Fibroblast of skin of right quadriceps (primary cell): ENCODE data around the gene TUFM.
"Not testable (repeated sequence)": the region's sequence is repeated elsewhere in the genome, so short reads cannot be mapped to it uniquely, and the experiment has no call there.

Source experiments
- DNase-seq: peaks from one replicate; pipeline ENCODE4 v3.0.0-alpha.2; 2013

The TUFM gene

DNA sequence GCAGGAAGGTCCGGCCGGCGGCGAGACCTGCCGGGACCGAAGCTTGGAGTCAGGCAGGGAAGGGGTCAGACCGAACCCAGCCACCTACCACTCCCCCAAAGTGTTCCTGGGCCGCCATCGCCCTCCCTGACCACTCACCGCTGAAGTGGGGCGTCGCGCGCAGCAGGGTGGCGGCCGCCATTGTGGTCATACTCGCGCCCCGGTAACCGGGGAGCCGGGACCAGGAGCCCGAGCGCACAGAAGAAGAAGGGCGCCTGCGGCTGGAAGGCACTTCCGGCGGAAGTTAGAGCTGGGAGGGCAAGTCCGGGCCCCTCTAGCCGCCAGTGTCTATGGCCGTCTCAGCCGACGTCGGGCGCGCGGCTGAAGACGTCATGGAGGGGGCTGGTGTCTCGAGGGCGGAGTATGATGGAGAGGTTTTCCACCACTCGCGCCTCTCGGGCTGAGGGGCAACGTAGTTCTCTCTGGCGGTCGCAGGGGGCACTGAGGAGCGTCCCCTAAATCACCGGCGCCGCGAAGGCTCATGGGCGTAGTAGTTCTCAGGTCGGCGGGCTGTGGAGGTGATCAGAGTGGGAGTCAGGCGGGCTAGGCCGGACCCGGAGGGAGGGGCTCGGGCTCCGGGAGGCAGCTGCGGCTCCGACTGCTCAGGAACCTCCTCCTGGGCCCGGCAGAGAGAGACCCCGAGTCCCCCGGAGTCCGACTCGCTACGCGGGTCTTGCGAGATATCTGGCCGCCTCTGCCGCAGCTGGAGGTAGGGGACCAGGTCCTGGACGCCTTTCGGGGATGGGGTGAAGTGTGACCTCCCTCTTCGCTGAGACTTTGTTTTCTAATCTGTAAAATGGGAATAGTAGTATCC, at the start of gene TUFM:
Gene TUFM, minus strand, starts transcription at position 269 of the 853 bp plus-strand sequence. Its CDS starts 79 bp downstream, at position 190.
- DNase-seq: peak; percentile 99

DNA sequence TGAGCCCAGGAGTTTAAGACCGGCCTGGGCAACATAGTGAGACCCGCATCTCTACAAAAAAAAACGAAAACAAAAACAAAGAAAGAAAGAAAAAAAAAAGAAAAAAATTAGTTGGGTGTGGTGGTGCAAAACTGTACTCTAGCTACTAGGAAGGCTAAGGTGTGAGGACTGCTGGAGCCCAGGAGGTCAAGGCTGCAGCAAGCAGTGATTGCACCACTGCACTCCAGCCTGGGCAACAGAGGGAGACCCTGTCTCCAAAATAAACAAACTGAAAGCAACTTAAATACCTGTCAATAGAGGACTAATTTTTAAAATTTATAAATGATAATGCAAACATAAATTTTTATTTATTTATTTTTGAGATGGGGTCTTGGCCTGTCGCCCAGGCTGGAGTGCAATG, 49.5 kb upstream of the TUFM start:
- no peak for DNase-seq

- no peak for DNase-seq
Observed at GRCh38 chr16:28893291-28893690, 47.1 kb upstream of the TUFM start.

DNA sequence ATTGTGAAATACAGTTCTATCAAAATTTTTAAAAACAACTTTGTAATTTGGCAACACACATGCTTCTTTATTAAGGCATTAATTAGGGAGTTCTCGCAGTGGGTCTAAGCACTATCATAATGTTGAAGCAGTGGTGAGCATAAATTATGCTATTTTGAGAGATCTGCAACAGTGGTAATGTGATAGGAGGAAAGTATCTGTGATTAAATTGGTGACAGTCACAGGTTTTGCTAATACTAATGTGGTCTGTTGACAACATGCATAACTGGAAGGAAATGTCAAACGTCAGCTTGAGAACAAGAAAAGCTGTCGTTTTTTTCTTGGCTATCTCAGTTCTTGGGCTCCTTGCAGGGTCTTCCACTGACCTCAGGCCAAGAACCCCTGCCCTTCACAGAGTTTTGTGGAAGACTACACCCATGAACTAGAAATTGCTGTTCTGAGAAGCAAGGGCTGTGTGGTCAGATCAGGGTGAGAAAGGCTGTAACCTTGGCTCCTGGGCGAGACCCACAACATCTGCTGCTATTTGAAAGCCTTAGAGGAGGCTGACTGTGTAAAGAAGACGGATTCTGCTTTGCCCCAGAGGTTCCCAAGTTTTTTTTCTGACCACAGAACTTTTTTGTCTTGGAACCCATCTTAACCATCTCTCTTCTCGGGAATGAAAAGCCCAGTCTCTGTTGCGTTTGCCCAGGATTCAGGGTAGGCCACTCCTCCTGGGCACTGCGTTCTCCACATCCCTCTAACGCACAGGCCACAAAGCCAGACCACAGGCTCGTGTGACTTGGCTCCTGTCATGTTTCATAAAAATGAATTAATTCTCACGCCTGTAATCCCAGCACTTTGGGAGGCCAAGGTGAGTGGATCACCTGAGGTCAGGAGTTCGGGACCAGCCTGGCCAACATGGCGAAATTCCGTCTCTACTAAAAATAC, 46.1 kb upstream of the TUFM start:
- DNase-seq: no peak

- not testable (repeated sequence) for DNase-seq
Observed at GRCh38 chr16:28890355-28890754, 44.2 kb upstream of the TUFM start.

DNA sequence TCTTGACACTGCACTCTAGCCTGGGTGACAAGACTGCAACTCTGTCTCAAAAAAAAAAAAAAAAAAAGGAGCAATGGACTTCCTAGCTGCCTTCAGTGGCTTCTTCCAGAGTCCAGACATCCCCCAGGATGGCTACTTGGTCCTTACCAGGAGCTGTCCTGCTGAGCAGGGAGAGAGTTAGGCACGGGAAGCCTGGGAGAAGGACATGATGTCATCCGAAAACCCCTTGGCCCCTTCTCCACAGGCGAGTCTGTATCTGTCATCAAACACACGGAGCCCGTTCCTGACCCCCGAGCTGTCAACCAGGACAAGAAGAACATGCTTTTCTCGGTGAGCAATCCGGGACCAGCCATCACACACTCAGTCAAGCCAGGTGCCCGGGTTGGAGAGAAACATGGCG, 40.8 kb upstream of the TUFM start:
- no peak for DNase-seq

GRCh38 chr16:28884045-28884444, 37.9 kb upstream of the TUFM start:
- DNase-seq: no peak

GRCh38 chr16:28883221-28883996, 37.3 kb upstream of the TUFM start:
- no peak for DNase-seq

DNA sequence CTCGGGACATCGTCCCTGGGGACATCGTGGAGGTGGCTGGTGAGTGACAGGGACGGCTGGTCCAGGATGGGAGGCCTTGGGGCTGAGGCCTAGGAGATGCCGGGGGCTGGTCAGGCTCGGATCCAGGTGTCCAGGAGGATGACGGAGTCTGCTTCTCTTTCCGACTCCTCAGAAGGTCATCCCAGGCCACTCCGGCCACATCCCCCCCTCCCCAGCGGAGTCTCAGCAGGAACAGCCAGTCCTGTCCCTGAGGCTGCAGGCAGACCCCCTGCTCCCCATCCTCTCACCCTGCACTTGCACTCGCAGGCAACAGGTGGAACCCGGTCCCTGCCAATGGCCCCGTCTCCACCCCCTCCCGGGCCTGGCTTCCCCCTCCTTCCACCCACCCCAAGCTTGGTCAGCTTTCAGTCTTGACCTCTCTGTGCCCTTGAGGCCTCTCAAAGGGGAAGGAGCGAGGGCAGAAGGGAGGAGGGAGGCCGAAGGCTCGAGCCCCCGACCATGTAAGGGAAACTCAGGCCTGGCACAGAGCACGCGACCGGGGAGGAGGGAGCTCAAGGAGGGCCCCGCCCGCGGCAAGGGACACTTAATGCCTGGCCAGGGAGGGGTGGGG, 36.5 kb upstream of the TUFM start:
- DNase-seq: no peak

- not testable (repeated sequence) for DNase-seq
Observed at GRCh38 chr16:28881565-28881964, 35.4 kb upstream of the TUFM start.

DNA sequence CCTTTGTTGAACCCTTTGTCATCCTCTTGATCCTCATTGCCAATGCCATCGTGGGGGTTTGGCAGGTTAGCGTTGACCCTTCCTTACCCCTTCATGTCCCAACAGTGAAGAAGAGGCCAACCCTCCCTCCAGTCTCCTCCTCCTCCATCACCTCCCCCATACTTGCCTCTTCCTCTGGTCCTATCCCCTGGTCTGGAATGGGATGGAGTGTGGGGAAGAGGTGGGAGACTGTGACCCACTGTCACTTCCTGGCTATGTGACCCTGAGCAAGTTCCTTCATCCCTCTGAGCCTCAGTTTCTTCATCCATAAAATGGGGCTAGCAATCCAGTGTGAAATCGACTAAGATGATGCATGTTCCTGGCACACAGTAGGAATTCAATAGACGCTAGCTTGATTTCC, 34.8 kb upstream of the TUFM start:
- no peak for DNase-seq

DNA sequence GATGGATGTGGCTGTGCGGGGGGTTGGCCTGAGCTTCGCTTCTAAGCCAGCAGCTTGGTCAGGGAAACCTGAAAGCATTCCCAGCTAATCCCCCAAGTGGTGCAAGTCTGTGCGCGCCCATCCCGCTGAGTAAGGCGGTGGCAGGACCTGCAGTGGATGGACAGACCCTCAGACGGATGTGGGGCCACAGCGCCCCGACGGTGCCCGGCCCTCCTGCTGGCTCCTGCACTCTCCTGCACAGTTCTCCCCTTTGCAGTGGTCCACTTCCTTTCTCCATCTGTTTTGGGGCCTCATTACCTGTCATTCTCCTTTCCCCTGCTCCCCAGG, 34.4 kb upstream of the TUFM start:
- no peak for DNase-seq

GRCh38 chr16:28879841-28880588, 33.9 kb upstream of the TUFM start:
- DNase-seq: peak; percentile 85

DNA sequence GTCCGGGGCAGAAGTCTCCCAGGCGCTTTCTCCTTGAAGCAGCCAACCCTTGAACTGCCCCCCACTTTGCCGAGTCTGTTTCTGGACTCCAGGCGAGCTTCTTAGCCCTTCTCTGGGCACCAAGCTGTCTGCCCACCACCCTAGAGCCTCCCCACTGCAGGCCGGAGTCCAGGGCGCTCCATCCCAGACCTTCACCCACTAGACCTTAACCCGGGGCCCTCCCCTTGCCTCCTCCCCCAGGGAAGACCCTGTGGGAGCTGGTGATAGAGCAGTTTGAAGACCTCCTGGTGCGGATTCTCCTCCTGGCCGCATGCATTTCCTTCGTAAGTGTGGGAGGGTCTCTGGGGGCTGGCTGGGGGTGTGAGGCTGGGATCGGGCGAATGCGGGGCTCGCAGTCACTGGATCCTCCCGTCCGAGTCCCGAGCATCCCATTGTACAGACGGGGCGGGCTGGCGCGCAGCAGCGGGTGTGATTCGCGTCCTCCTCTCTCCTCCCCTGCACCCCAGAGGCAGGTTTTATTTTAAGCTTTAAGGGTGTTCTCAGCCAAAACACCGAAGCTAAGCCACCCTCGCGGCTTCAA, 33.2 kb upstream of the TUFM start:
- no peak for DNase-seq

DNA sequence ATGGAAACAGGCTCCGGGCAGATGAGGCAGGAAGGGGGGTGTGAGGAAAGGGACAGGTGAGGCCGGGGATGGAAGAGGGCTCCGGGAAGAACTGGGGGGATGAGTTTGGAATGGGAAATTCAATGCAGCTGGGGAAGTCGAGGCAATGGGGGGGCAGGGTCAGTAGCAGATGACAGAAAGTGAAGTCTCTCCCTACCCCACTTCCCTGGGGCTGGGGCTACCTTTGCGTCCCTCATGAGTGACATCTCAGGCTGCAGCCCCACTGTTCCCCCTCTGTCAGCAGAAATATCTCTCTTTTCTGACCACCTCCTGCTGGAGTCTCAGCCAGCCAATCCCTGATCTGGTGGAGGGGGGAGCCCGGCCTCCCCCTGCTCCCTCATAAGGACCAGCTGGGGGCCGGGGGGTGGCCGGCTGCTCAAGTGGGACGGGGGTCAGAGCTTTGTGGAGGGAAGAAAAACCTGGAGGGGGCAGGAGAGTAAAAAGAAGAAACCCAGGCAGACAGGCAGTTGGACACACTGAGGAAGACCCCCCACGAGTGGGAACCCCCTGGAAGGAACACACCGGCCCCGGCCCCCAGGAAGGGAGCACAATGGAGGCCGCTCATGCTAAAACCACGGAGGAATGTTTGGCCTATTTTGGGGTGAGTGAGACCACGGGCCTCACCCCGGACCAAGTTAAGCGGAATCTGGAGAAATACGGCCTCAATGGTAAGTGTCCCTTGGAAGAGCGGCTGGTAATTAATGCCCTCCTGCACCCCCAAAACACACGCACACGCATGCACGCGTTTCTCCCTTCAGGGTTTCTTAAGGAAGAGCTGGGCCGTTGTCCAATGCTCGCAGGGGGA, 32.2 kb upstream of the TUFM start, which contains the start of gene ATP2A1:
Gene ATP2A1, plus strand, starts transcription at position 406 of the 844 bp plus-strand sequence. Its CDS starts 184 bp downstream, at position 590.
- DNase-seq: no peak

DNA sequence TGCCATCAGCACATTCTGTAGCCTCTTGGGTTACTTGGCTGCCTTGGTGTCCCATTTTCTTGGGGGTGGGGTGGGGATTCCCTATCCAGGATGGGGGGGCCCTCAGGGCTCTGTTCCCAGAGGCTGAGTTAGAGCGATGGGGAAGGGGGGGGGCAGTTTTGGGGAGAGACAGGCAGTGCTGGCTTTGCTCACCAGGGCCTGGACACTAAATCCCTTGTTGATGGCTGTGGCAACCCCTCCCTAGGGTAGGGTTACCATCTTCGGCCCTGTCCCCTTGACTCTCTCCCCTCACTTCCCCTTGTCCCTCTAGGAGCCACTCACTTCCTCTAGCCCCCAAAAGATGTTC, 31.5 kb upstream of the TUFM start:
- DNase-seq: no peak

DNA sequence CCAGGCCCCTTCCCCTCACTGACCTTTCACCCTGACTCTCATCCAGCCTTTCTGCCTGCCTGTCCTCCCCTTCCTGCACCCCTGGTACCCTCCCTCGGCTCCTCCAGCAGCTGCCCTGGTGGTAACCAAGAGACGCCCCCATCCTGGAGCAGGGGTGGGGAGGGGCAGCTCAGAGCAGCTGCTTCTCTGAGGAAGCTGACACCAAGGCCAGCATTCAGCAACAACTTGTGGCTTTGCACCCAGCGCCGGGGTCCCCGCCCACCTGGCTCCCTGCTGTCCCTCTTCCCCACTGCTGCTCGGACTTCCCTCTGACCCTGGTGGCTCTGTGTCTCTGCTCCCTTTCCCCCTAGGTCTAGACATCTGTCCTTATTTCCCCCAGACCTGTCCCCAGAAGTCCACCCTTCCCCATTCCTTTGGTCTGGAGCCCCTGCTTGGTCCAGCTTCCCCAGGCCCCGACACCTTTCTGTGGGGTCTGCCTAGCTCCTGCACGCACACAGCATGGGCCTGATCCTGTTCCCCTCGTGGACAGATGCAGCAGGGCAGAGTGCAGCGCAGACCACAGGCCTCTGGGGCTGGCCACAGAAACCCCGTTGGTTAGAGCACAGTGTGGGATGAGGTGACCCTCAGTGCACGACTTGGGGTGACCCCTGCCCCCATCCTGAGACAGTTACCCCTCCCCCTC, 31.0 kb upstream of the TUFM start:
- DNase-seq: no peak

GRCh38 chr16:28876019-28876659, 30.0 kb upstream of the TUFM start:
- no peak for DNase-seq
